Measurements from ENCODE around the gene GOLGA8G.
"Not testable (repeated sequence)": the region's sequence is repeated elsewhere in the genome, so short reads cannot be mapped to it uniquely, and the experiment has no call there.

GOLGA8G gene

DNA sequence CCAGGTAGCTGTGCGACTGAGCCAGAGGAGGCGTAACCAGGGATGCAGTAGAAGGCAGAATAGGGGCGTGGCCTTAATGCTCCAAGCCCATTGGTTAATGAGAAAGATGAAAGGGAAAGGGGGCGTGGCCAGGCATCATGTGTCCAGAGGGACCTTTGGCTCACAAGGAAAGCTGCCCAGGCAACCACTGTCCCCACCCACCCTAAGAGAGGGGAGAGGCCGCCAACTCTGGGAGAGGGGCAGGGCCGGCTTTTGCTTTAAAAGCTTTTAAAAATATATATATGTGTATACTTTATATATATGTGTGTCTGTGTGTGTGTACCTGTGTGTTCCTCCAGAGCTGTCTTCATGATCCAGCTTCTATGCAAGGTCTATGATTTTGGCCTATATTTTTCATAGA is at the start of gene GOLGA8G:
Gene GOLGA8G, minus strand, starts transcription at position 18 of the 400 bp plus-strand sequence. CDS start 62 bp downstream, outside the sequence.
- DNase-seq (ENCODE audit: low read depth in 2 of 3, low spot score in 1 of 3), result not testable (repeated sequence)

GRCh38 chr15:28573351-28573750 is 40.6 kb upstream of the GOLGA8G start:
- DNase-seq (ENCODE audit: low read depth in 2 of 3, low spot score in 1 of 3), result not testable (repeated sequence)

DNA sequence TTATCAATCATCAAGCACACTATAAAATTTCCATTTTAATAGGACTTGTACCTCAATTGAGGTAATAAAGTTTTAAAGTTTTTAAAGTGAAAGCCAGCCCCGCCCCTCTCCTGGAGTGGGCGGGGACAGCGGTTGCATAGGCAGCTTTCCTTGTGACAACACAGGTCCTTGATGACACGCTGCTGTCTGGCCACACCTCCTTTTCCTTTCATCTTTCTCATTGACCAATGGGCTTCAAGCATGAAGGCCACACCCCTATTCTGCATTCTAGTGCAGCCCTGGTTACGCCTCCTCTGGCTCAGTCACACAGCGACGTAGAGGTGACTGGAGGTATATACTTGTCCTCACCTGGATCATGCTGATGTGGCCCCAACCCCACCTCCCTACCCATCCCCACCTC is 20.5 kb upstream of the GOLGA8G start, which contains the start of gene GOLGA6L25:
Gene GOLGA6L25, plus strand, starts transcription at position 301 of the 400 bp plus-strand sequence. Its CDS starts 61 bp downstream, at position 362.
- DNase-seq (ENCODE audit: low read depth in 2 of 3, low spot score in 1 of 3), result not testable (repeated sequence)

DNA sequence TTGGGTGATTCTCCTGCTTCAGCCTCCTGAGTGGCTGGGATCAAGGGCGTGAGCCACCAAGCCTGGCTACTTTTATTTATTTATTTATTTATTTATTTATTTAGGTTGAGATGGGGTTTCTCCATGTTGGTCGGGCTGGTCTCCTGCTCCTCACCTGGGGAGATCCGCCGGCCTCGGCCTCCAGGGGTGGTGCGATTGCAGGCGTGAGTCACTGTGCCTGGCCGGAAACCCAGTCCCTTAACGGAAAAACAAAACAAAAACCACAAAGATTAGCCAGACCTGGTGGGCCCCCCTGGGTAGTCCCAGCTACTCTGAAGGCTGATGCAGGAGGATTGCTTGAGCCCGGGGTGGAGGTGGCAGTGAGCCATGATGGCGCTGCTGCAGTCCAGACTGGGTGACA is 17.6 kb downstream of the GOLGA8G start:
- DNase-seq (ENCODE audit: low read depth in 2 of 3, low spot score in 1 of 3), result not testable (repeated sequence)

DNA sequence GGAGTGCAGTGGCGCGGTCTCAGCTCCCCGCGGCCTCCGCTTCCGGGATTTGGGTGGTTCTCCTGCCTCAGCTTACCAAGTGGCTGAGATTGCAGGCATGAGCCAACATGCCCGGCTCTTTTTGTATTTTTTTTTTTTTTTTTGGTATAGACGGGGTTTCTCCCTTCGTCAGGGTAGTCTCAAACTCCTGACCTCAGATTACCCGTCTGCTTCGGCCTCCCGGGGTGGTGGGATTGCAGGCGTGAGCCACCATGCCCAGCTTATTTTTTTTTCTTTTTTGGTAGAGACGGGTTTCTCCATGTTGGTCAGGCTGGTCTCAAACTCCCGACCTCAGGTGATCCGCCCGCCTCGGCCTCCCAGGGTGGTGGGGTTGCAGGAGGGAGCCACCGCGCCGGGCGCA is 18.6 kb downstream of the GOLGA8G start:
- not testable (repeated sequence) for DNase-seq (ENCODE audit: low read depth in 2 of 3, low spot score in 1 of 3)

- not testable (repeated sequence) for DNase-seq (ENCODE audit: low read depth in 2 of 3, low spot score in 1 of 3)
Measured at GRCh38 chr15:28508217-28508889, 24.4 kb downstream of the GOLGA8G start.

GRCh38 chr15:28481340-28481739 is 51.4 kb downstream of the GOLGA8G start:
- not testable (repeated sequence) for DNase-seq (ENCODE audit: low read depth in 2 of 3, low spot score in 1 of 3)
